Neural cell (in vitro differentiated cells): ENCODE results near the gene IGF2BP3. TPM values are rescaled to one million over a fixed set of nuclear protein-coding genes. Genes with fewer than 3 reads are reported as not detected.

Source experiments
- H2AFZ ChIP-seq: fragments of 200-600, 300-800 bp; sonication (generic), shearing (Covaris generic); 2 replicates; pipeline ENCODE4 v1.6.0; 2014; ENCODE audit warnings: low read depth, mild to moderate bottlenecking, antibody characterized with exemption, low read length, moderate library complexity
- H3F3A ChIP-seq: fragments of 200-600 bp; shearing (Covaris generic); 2 replicates; pipeline ENCODE4 v1.6.1; 2016; ENCODE audit warnings: mild to moderate bottlenecking, moderate library complexity, mixed read lengths, antibody characterized with exemption, low read length; ENCODE audit not compliant: insufficient read depth, poor library complexity, severe bottlenecking
- H3K27ac ChIP-seq: fragments of 200-600, 300-800 bp; sonication (generic), shearing (Covaris generic); 2 replicates; pipeline ENCODE4 v1.5.1; 2014; ENCODE audit warnings: mild to moderate bottlenecking, low read length, moderate library complexity
- H3K27me3 ChIP-seq: fragments of 300-800, 200-600 bp; sonication (generic), shearing (Covaris generic); 2 replicates; pipeline ENCODE4 v1.6.0; 2014; ENCODE audit warnings: mild to moderate bottlenecking, low read depth, low read length, moderate library complexity; ENCODE audit not compliant: insufficient read depth
- H3K36me3 ChIP-seq: fragments of 300-800, 200-600 bp; sonication (generic), shearing (Covaris generic); 2 replicates; pipeline ENCODE4 v1.5.1; 2014; ENCODE audit warnings: mild to moderate bottlenecking, antibody characterized with exemption, low read length, moderate library complexity; ENCODE audit not compliant: insufficient read depth
- H3K4me2 ChIP-seq: fragments of 300-800, 200-600 bp; sonication (generic), shearing (Covaris generic); 2 replicates; pipeline ENCODE4 v1.6.0; 2014; ENCODE audit warnings: mild to moderate bottlenecking, low read length
- H3K4me3 ChIP-seq: fragments of 300-800, 200-600 bp; sonication (generic), shearing (Covaris generic); 2 replicates; pipeline ENCODE4 v1.5.1; 2014; ENCODE audit warnings: mild to moderate bottlenecking, low read length, moderate library complexity
- H3K79me2 ChIP-seq: fragments of 200-600 bp; shearing (Covaris generic); replicated peaks from 2 replicates; pipeline ENCODE4 v1.6.0; 2014; ENCODE audit warnings: mild to moderate bottlenecking, low read length, moderate library complexity; ENCODE audit not compliant: insufficient read depth
- H3K9ac ChIP-seq: fragments of 300-800, 200-600 bp; sonication (generic), shearing (Covaris generic); 2 replicates; pipeline ENCODE4 v1.6.1; 2016; ENCODE audit warnings: mild to moderate bottlenecking, low read length, mixed read lengths
- H3K9me2 ChIP-seq: fragments of 200-600 bp; shearing (Covaris generic); 2 replicates; pipeline ENCODE4 v1.6.1; 2016; ENCODE audit warnings: mild to moderate bottlenecking, low read length, mixed read lengths; ENCODE audit not compliant: insufficient read depth
- H3K9me3 ChIP-seq: fragments of 200-600, 300-800 bp; sonication (generic), shearing (Covaris generic); 2 replicates; pipeline ENCODE4 v1.6.1; 2016; ENCODE audit warnings: mild to moderate bottlenecking, mixed run types, low read length, moderate library complexity, mixed read lengths
- H4K20me1 ChIP-seq: fragments of 200-600 bp; shearing (Covaris generic); 2 replicates; pipeline ENCODE4 v1.6.1; 2016; ENCODE audit warnings: mild to moderate bottlenecking, mixed run types; ENCODE audit not compliant: insufficient read depth
- EP300 ChIP-seq: fragments of 450-650 bp; conservative IDR thresholded peaks from 2 replicates; pipeline ENCODE4 v1.6.1; 2014; ENCODE audit warnings: antibody characterized with exemption, mild to moderate bottlenecking, moderate library complexity; ENCODE audit not compliant: poor library complexity, severe bottlenecking
- EZH2 ChIP-seq: fragments of 200-600, 300-800 bp; shearing (Covaris generic), sonication (generic); IDR thresholded peaks from 2 replicates; pipeline ENCODE4 v1.6.1; 2014; ENCODE audit warnings: antibody characterized with exemption, low read length, borderline replicate concordance, mild to moderate bottlenecking; ENCODE audit not compliant: insufficient read depth, poor library complexity, severe bottlenecking
- MXI1 ChIP-seq: fragments of 450-650 bp; conservative IDR thresholded peaks from 2 replicates; pipeline ENCODE4 v1.6.1; 2014; ENCODE audit warnings: antibody characterized with exemption, mild to moderate bottlenecking; ENCODE audit not compliant: poor library complexity, severe bottlenecking
- POLR2AphosphoS5 ChIP-seq: IDR thresholded peaks from 2 replicates; pipeline ENCODE4 v1.6.1; 2012
- RAD21 ChIP-seq: fragments of 450-650 bp; conservative IDR thresholded peaks from 2 replicates; pipeline ENCODE4 v1.6.1; 2014; ENCODE audit warnings: antibody characterized with exemption, mild to moderate bottlenecking, moderate library complexity
- SMC3 ChIP-seq: fragments of 450-650 bp; conservative IDR thresholded peaks from 2 replicates; pipeline ENCODE4 v1.6.1; 2014; ENCODE audit warnings: antibody characterized with exemption, mild to moderate bottlenecking, moderate library complexity; ENCODE audit not compliant: poor library complexity
- TAF1 ChIP-seq: IDR thresholded peaks from 2 replicates; pipeline ENCODE4 v1.6.1; 2012; ENCODE audit warnings: low read depth
- polyA plus RNA-seq: library from polyadenylated mRNA; depleted of rRNA; stranded (reverse); fragments of >200 nt; gene quantifications from 2 replicates; pipeline ENCODE4 v1.2.3, GENCODE V29; 2014
- TF ChIP-seq, protein P1 (sequence below): fragments of 450-650 bp; IDR thresholded peaks from 2 replicates; pipeline ENCODE4 v1.5.1; 2014; ENCODE audit warnings: antibody characterized with exemption, mild to moderate bottlenecking, moderate library complexity; ENCODE audit not compliant: poor library complexity, severe bottlenecking
- TF ChIP-seq, protein P2 (sequence below): IDR thresholded peaks from 2 replicates; pipeline ENCODE4 v1.6.1; 2012; ENCODE audit warnings: borderline replicate concordance

Gene IGF2BP3
- polyA plus RNA-seq, 1 donor from 2014 or later: 29.6 TPM

DNA sequence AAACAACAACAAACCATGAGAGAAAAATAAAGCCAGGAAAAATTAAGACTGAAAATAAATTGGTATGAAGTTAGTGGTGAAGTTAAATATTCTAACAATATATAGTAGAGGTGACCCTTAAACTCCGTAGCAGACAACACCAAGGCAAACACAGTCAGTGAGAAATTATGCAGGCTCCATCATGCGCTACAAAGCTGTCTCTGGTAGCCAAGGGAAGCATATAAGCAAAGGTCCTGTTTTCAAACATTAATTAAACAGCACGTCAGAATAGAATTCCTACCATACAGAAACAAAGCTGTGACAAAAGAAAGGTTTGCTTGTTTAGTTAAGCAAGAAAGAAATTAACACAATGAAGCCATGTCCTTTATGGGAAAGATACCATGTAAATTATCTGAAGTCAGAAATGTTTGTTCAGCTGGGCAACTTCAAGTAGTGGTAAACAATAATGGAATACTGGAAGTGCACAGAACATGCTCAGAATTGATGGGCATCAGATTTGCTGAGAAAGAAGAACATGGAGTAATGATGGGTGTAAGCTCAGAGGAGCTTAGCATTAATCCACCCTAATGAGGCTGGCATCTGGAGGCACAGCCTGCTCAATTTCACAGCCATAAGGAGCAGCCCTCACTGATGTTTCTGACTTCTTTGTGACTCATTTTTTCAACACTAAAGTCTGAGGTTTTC is 75.7 kb downstream of the IGF2BP3 start:
- Histone ChIP-seq H2AFZ (no peak overlapping the region), H3F3A (no peaks in the 10 kb centered on the region), H3K4me2 (no peak overlapping the region), H3K27me3 (no peaks in the 10 kb centered on the region), H3K9me2 (no peaks in the 10 kb centered on the region), H3K36me3 (no peaks in the 10 kb centered on the region), H3K9ac (no peak overlapping the region), H3K4me3 (no peak overlapping the region), H3K79me2 (peaks cover 11% of the 10 kb centered on the region), H3K27ac (no peak overlapping the region), H3K9me3 (no peaks in the 10 kb centered on the region), H4K20me1 (no peaks in the 10 kb centered on the region)
- TF ChIP-seq, protein P1, sequence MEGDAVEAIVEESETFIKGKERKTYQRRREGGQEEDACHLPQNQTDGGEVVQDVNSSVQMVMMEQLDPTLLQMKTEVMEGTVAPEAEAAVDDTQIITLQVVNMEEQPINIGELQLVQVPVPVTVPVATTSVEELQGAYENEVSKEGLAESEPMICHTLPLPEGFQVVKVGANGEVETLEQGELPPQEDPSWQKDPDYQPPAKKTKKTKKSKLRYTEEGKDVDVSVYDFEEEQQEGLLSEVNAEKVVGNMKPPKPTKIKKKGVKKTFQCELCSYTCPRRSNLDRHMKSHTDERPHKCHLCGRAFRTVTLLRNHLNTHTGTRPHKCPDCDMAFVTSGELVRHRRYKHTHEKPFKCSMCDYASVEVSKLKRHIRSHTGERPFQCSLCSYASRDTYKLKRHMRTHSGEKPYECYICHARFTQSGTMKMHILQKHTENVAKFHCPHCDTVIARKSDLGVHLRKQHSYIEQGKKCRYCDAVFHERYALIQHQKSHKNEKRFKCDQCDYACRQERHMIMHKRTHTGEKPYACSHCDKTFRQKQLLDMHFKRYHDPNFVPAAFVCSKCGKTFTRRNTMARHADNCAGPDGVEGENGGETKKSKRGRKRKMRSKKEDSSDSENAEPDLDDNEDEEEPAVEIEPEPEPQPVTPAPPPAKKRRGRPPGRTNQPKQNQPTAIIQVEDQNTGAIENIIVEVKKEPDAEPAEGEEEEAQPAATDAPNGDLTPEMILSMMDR: no peak
- no peak for TF ChIP-seq RAD21
- TF ChIP-seq EP300: no peak
- no peak for TF ChIP-seq POLR2AphosphoS5
- TF ChIP-seq MXI1: no peak
- TF ChIP-seq TAF1: no peak
- no peak for TF ChIP-seq EZH2
- no peak for TF ChIP-seq SMC3
- TF ChIP-seq, protein P2, sequence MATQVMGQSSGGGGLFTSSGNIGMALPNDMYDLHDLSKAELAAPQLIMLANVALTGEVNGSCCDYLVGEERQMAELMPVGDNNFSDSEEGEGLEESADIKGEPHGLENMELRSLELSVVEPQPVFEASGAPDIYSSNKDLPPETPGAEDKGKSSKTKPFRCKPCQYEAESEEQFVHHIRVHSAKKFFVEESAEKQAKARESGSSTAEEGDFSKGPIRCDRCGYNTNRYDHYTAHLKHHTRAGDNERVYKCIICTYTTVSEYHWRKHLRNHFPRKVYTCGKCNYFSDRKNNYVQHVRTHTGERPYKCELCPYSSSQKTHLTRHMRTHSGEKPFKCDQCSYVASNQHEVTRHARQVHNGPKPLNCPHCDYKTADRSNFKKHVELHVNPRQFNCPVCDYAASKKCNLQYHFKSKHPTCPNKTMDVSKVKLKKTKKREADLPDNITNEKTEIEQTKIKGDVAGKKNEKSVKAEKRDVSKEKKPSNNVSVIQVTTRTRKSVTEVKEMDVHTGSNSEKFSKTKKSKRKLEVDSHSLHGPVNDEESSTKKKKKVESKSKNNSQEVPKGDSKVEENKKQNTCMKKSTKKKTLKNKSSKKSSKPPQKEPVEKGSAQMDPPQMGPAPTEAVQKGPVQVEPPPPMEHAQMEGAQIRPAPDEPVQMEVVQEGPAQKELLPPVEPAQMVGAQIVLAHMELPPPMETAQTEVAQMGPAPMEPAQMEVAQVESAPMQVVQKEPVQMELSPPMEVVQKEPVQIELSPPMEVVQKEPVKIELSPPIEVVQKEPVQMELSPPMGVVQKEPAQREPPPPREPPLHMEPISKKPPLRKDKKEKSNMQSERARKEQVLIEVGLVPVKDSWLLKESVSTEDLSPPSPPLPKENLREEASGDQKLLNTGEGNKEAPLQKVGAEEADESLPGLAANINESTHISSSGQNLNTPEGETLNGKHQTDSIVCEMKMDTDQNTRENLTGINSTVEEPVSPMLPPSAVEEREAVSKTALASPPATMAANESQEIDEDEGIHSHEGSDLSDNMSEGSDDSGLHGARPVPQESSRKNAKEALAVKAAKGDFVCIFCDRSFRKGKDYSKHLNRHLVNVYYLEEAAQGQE: no peak

DNA sequence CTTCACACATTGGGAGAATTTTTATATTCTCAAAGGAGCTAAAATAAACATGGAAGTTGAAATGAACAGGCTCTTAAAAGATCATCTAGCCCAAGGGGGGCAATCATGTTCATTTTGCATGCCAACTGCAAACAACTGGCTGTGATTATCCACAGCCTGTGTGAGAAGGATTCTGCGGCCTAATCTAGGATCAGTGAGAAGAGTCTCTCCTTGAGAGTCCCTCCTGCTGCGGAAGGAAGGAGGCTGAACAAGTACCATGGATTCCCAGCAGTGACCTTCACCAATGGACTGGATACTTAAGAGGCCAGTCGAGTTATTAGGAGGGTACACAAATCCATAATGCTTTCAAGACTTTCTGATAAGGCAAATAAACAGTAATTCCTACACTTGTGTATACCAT is 76.7 kb downstream of the IGF2BP3 start:
- peaks cover 14% of the 10 kb centered on the region for H3K79me2 ChIP-seq
- H2AFZ ChIP-seq: no peak overlapping the region
- no peaks in the 10 kb centered on the region for H4K20me1 ChIP-seq
- H3F3A ChIP-seq: no peaks in the 10 kb centered on the region
- H3K4me3 ChIP-seq: no peak overlapping the region
- no peak for TF ChIP-seq EP300
- H3K27ac ChIP-seq: no peak overlapping the region
- H3K9me3 ChIP-seq: no peaks in the 10 kb centered on the region
- no peaks in the 10 kb centered on the region for H3K9me2 ChIP-seq
- no peaks in the 10 kb centered on the region for H3K36me3 ChIP-seq
- no peaks in the 10 kb centered on the region for H3K27me3 ChIP-seq
- H3K9ac ChIP-seq: no peak overlapping the region
- H3K4me2 ChIP-seq: no peak overlapping the region
